COLO668 (cell line): ENCODE measurements around the gene FLRT1.
"Not testable (repeated sequence)": the region's sequence is repeated elsewhere in the genome, so short reads cannot be mapped to it uniquely, and the experiment has no call there.

Experiments
- DNase-seq: peaks from one replicate; lab custom pipeline; 2025; ENCODE audit not compliant: unreplicated experiment; lab: John Stamatoyannopoulos, UW

FLRT1 gene

GRCh38 chr11:64044730-64045393, 9.1 kb downstream of the FLRT1 start:
- DNase-seq = peak; percentile 60

- DNase-seq = no peak
Observed at GRCh38 chr11:64045700-64046099, 10.0 kb downstream of the FLRT1 start.

GRCh38 chr11:64047373-64047772, 11.6 kb downstream of the FLRT1 start:
- not testable (repeated sequence) for DNase-seq

- no peak for DNase-seq
Observed at GRCh38 chr11:64048042-64048854, 12.5 kb downstream of the FLRT1 start.

- DNase-seq = no peak
Observed at GRCh38 chr11:64049509-64049908, 13.8 kb downstream of the FLRT1 start.

GRCh38 chr11:64051297-64051696, 15.6 kb downstream of the FLRT1 start:
- no peak for DNase-seq

- no peak for DNase-seq
Observed at GRCh38 chr11:64052436-64052835, 16.7 kb downstream of the FLRT1 start.

- DNase-seq = no peak
Observed at GRCh38 chr11:64052938-64053622, 17.3 kb downstream of the FLRT1 start.

- no peak for DNase-seq
Observed at GRCh38 chr11:64053699-64054098, 18.0 kb downstream of the FLRT1 start.

- no peak for DNase-seq
Observed at GRCh38 chr11:64055077-64055476, 19.3 kb downstream of the FLRT1 start.

- DNase-seq = no peak
Observed at GRCh38 chr11:64056213-64056785, 20.6 kb downstream of the FLRT1 start.

- no peak for DNase-seq
Observed at GRCh38 chr11:64056861-64057260, 21.1 kb downstream of the FLRT1 start.

GRCh38 chr11:64057890-64058289, 22.2 kb downstream of the FLRT1 start:
- no peak for DNase-seq

- peak; percentile 65 for DNase-seq
Observed at GRCh38 chr11:64058494-64058893, 22.8 kb downstream of the FLRT1 start.

- no peak for DNase-seq
Observed at GRCh38 chr11:64059339-64060140, 23.8 kb downstream of the FLRT1 start.

GRCh38 chr11:64060263-64060860, 24.6 kb downstream of the FLRT1 start:
- no peak for DNase-seq

GRCh38 chr11:64060861-64061444, 25.2 kb downstream of the FLRT1 start:
- DNase-seq = peak; percentile 63

GRCh38 chr11:64062185-64063039, 26.7 kb downstream of the FLRT1 start:
- no peak for DNase-seq

GRCh38 chr11:64063777-64064176, 28.0 kb downstream of the FLRT1 start:
- DNase-seq = no peak
